ENCODE results near the gene CELF5. TPM values are rescaled to one million over a fixed set of nuclear protein-coding genes. Genes with fewer than 3 reads are reported as not detected.

Gene CELF5
- total and polyA plus RNA-seq, 2 experiments from 2014 or later, result 1.1 TPM; not detected in 1

DNA sequence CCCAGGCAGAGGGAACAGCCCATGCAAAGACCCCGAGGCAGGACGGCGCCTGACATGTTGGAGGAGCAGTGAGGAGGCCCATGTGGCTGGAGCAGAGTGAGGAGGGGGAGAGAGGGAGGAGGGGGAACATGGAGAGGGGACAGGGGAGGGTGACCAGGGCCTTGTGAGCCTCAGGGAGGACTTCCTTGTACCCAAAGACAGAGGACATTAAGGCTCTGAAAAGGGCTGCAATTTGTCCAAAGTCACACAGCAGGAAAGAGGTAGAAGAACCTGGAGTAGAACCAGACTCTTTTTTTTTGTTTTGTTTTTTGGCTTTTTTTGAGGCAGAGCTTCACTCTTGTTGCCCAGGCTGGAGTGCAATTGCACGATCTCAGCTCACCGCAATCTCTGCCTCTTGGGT lies 67.2 kb downstream of the CELF5 start:
- Histone ChIP-seq H3K4me3 (no peak overlapping the region), H2AFZ (no peak overlapping the region), H3K9me2 (ENCODE audit: insufficient read depth) (no peaks in the 10 kb centered on the region), H3K9ac (no peak overlapping the region), H4K20me1 (ENCODE audit: insufficient read depth) (no peaks in the 10 kb centered on the region), H3K27ac (no peak overlapping the region), H3F3A (ENCODE audit: insufficient read depth) (no peaks in the 10 kb centered on the region), H3K4me1 (ENCODE audit: insufficient read depth) (no peaks in the 10 kb centered on the region), H3K36me3 (ENCODE audit: low read depth) (no peaks in the 10 kb centered on the region), H3K27me3 (replicated peaks; ENCODE audit: insufficient read depth) (peaks cover 53% of the 10 kb centered on the region), H3K4me2 (ENCODE audit: unreplicated experiment) (no peak overlapping the region), H3K9me3 (ENCODE audit: low read depth) (no peaks in the 10 kb centered on the region), H3K79me2 (ENCODE audit: insufficient read depth) (no peaks in the 10 kb centered on the region)
- in situ Hi-C loops (cut with MboI), result no loop called here
- TF ChIP-seq EZH2phosphoT487 (IDR thresholded peaks at IDR 0.05; ENCODE audit: insufficient read depth, low read depth) (no peak), EZH2 (IDR thresholded peaks at IDR 0.05; ENCODE audit: insufficient read depth, poor library complexity, severe bottlenecking) (no peak)
- no peak for DNase-seq
- WGBS, 2 experiments (ENCODE audit: low coverage in 1 of 2, low lambda C conversion rate in 2 of 2, missing lambda C conversion rate in 2 of 2), result 71 to 73% methylated on average over 5 of the region's 5 CpGs

DNA sequence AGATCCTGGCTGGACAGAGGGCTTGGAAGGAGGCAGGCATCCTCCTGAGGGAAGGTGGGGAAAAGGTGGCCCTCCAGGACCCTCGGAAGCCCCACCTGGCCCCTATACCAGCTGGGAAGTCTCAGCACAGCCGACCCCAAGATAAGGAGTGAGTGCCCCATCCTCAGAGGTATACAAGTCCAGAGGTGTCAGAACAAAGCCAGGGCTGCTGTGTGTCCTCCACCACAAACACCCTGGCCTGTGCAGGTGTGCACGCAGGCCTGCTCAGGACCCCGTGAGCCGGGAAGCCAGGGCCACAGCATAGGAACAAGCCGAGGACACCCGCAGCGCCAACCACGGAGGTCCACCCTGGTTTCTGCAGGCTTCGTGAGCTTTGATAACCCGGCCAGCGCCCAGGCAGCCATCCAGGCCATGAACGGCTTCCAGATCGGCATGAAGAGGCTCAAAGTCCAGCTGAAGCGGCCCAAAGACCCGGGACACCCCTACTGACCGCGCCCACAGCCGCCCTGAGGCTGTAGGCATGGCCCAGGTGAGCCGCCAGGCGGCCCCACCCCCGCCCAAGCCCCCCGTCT lies 68.6 kb downstream of the CELF5 start:
- no peaks in the 10 kb centered on the region for H3K79me2 ChIP-seq (ENCODE audit: insufficient read depth)
- TF ChIP-seq EZH2 (IDR thresholded peaks at IDR 0.05; ENCODE audit: insufficient read depth, poor library complexity, severe bottlenecking) (no peak), EZH2phosphoT487 (IDR thresholded peaks at IDR 0.05; ENCODE audit: insufficient read depth, low read depth) (no peak)
- no peak overlapping the region for H3K27ac ChIP-seq
- H3K4me3 ChIP-seq, result no peak overlapping the region
- in situ Hi-C loops (cut with MboI), result no loop called here
- H2AFZ ChIP-seq, result no peak overlapping the region
- DNase-seq, result no peak
- H4K20me1 ChIP-seq (ENCODE audit: insufficient read depth), result no peaks in the 10 kb centered on the region
- no peak overlapping the region for H3K9ac ChIP-seq
- no peak overlapping the region for H3K4me2 ChIP-seq (ENCODE audit: unreplicated experiment)
- no peaks in the 10 kb centered on the region for H3K9me3 ChIP-seq (ENCODE audit: low read depth)
- H3K4me1 ChIP-seq (ENCODE audit: insufficient read depth), result no peaks in the 10 kb centered on the region
- WGBS, 2 experiments (ENCODE audit: low coverage in 1 of 2, low lambda C conversion rate in 2 of 2, missing lambda C conversion rate in 2 of 2), result 61 to 67% methylated on average over 19 to 23 of the region's 23 CpGs
- H3K9me2 ChIP-seq (ENCODE audit: insufficient read depth), result no peaks in the 10 kb centered on the region
- no peaks in the 10 kb centered on the region for H3F3A ChIP-seq (ENCODE audit: insufficient read depth)
- no peaks in the 10 kb centered on the region for H3K36me3 ChIP-seq (ENCODE audit: low read depth)
- H3K27me3 ChIP-seq (replicated peaks; ENCODE audit: insufficient read depth), result peaks cover 55% of the 10 kb centered on the region

DNA sequence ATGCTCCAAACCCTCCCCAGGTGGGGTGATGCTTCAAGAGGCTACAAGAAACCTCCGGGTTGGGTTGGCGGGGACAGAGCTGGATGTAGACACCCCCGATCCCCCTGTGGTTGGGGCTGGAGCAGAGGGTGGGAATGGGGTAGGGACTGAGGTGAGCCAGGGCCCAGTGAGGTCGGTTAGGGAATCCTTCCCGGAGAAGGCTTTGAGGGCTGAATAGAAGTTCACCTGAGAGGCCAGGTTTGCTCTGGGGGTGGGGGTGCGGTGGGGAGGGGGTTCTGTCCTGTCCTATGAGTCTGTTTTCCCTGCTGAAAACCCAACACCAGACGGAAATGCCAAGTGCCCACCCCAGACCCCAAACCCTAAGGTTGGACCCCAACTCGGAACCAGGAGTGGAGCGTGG lies 69.1 kb downstream of the CELF5 start:
- Histone ChIP-seq H3K9me3 (ENCODE audit: low read depth) (no peaks in the 10 kb centered on the region), H2AFZ (no peak overlapping the region), H3K79me2 (ENCODE audit: insufficient read depth) (no peaks in the 10 kb centered on the region), H3K9me2 (ENCODE audit: insufficient read depth) (no peaks in the 10 kb centered on the region), H3K4me2 (ENCODE audit: unreplicated experiment) (no peak overlapping the region), H3F3A (ENCODE audit: insufficient read depth) (no peaks in the 10 kb centered on the region), H3K4me3 (no peak overlapping the region), H3K36me3 (ENCODE audit: low read depth) (no peaks in the 10 kb centered on the region), H3K27me3 (replicated peaks; ENCODE audit: insufficient read depth) (peaks cover 53% of the 10 kb centered on the region), H4K20me1 (ENCODE audit: insufficient read depth) (no peaks in the 10 kb centered on the region), H3K9ac (no peak overlapping the region), H3K4me1 (ENCODE audit: insufficient read depth) (no peaks in the 10 kb centered on the region), H3K27ac (no peak overlapping the region)
- TF ChIP-seq EZH2phosphoT487 (IDR thresholded peaks at IDR 0.05; ENCODE audit: insufficient read depth, low read depth), result no peak
- no peak for TF ChIP-seq EZH2 (IDR thresholded peaks at IDR 0.05; ENCODE audit: insufficient read depth, poor library complexity, severe bottlenecking)
- DNase-seq, result no peak
- in situ Hi-C loops (cut with MboI), result no loop called here
- 52 to 69% methylated on average over 6 to 9 of the region's 9 CpGs for WGBS, 2 experiments (ENCODE audit: low coverage in 1 of 2, low lambda C conversion rate in 2 of 2, missing lambda C conversion rate in 2 of 2)

DNA sequence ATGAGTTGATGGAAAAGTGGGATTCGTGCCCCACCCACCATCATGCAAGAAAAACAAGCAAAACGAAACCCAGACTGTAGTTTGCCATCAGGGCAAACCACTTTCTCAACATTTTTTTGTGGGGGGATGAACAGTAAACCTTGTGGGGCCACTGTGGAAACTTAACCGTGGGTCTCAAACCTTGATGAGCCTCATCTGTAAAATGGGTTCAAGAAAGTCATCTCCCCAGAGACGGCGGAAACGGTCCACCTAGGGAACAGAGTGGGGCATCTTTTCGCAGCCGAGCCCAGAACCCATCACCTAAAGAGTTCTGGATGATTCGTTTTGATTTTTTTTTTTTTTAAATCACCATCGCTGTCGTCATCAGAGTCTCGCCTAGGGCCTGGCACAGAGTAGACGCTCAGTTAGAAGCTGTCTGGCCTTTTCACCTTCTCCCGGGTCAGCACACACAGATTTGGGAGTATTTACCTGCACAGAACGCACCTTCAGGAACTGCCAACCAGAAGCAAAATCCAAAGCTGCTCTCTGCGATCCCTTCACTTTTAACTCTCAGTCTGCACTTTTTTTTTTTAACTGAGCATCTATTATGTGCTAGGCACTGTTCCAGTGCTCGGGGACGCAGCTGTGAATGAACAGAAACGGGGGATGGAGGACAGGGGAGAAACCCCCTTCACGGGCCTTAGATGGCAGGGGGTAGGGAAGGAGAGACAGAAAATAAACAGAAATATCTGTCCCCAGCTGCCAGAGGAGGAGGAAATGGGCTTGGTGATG lies 69.8 kb downstream of the CELF5 start:
- Histone ChIP-seq H3K9me2 (ENCODE audit: insufficient read depth) (no peaks in the 10 kb centered on the region), H3F3A (ENCODE audit: insufficient read depth) (no peaks in the 10 kb centered on the region), H4K20me1 (ENCODE audit: insufficient read depth) (no peaks in the 10 kb centered on the region), H3K9me3 (ENCODE audit: low read depth) (no peaks in the 10 kb centered on the region), H3K4me2 (ENCODE audit: unreplicated experiment) (no peak overlapping the region), H2AFZ (no peak overlapping the region), H3K9ac (no peak overlapping the region), H3K4me3 (no peak overlapping the region), H3K27ac (no peak overlapping the region), H3K27me3 (replicated peaks; ENCODE audit: insufficient read depth) (peaks cover 48% of the 10 kb centered on the region), H3K79me2 (ENCODE audit: insufficient read depth) (no peaks in the 10 kb centered on the region), H3K4me1 (ENCODE audit: insufficient read depth) (no peaks in the 10 kb centered on the region), H3K36me3 (ENCODE audit: low read depth) (no peaks in the 10 kb centered on the region)
- in situ Hi-C loops (cut with MboI), result no loop called here
- no peak for TF ChIP-seq EZH2 (IDR thresholded peaks at IDR 0.05; ENCODE audit: insufficient read depth, poor library complexity, severe bottlenecking)
- no peak for TF ChIP-seq EZH2phosphoT487 (IDR thresholded peaks at IDR 0.05; ENCODE audit: insufficient read depth, low read depth)
- WGBS, 2 experiments (ENCODE audit: low coverage in 1 of 2, low lambda C conversion rate in 2 of 2, missing lambda C conversion rate in 2 of 2), result 57 to 61% methylated on average over 20 of the region's 20 CpGs
- DNase-seq, result no peak

Measured in GM23248 (cell line).